Measurements from ENCODE around the gene TPK1. TPM values are rescaled to one million over a fixed set of nuclear protein-coding genes. Genes with fewer than 3 reads are reported as not detected.

Gene TPK1
- total RNA-seq, 2 donors from 2014 or later, result 4.5 to 5.1 TPM

DNA sequence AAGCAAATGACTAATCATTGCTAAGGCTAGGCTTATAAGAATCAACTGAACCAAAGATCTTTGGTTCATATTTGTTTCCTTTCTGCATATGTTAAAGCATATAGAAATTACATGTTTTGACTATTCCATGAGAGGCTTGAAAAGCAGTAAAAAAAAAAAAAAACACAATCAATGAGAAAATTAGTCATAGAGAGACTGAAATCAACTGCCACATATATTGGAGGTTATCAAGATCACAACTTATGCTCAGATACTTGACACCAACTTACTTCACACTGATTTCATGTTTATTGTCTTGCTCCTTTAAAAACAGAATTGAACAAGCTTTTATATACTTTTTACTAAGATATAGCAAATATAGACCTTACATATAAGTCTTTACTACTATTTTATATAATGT, 161.3 kb downstream of the TPK1 start:
- Histone ChIP-seq H3K9me3 (no peaks in the 10 kb centered on the region), H3K36me3 (no peaks in the 10 kb centered on the region), H3K4me3 (no peak overlapping the region), H3K27ac (no peak overlapping the region), H3K4me1 (replicated peaks) (no peaks in the 10 kb centered on the region), H3K27me3 (replicated peaks; ENCODE audit: insufficient read depth) (no peaks in the 10 kb centered on the region)
- intact Hi-C loops (cut with DNase I), result no loop called here
- no peak for DNase-seq (ENCODE audit: low spot score)
- TF ChIP-seq POLR2AphosphoS5 (IDR thresholded peaks at IDR 0.05), result no peak
- TF ChIP-seq POLR2A (IDR thresholded peaks at IDR 0.05), result no peak

DNA sequence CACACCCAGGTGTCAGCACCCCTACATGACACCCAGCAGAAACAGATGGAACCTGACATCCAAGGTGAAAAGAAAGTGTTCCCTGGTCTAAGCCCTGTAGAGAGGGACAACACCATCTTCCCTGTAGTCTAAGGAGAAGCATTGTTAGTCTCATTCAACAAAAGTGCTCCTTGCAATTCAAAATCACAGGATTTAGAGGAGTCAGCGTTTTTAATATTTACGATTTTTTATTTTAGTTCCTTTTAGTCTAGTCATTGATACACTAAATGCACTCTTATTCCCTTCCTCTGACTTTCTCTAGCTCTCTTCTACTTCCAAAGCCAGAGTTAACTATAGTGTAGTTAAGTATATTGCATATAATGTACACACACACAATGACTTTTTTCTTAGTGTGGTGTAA, 163.0 kb downstream of the TPK1 start:
- no peak overlapping the region for H3K27ac ChIP-seq
- no peaks in the 10 kb centered on the region for H3K4me1 ChIP-seq (replicated peaks)
- H3K27me3 ChIP-seq (replicated peaks; ENCODE audit: insufficient read depth), result no peaks in the 10 kb centered on the region
- no peak for TF ChIP-seq POLR2A (IDR thresholded peaks at IDR 0.05)
- TF ChIP-seq, protein P1, sequence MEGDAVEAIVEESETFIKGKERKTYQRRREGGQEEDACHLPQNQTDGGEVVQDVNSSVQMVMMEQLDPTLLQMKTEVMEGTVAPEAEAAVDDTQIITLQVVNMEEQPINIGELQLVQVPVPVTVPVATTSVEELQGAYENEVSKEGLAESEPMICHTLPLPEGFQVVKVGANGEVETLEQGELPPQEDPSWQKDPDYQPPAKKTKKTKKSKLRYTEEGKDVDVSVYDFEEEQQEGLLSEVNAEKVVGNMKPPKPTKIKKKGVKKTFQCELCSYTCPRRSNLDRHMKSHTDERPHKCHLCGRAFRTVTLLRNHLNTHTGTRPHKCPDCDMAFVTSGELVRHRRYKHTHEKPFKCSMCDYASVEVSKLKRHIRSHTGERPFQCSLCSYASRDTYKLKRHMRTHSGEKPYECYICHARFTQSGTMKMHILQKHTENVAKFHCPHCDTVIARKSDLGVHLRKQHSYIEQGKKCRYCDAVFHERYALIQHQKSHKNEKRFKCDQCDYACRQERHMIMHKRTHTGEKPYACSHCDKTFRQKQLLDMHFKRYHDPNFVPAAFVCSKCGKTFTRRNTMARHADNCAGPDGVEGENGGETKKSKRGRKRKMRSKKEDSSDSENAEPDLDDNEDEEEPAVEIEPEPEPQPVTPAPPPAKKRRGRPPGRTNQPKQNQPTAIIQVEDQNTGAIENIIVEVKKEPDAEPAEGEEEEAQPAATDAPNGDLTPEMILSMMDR (IDR thresholded peaks at IDR 0.05), result no peak
- no peak for TF ChIP-seq POLR2AphosphoS5 (IDR thresholded peaks at IDR 0.05)
- no peak for DNase-seq (ENCODE audit: low spot score)
- 85% methylated on average over 2 of the region's 2 CpGs for WGBS
- no peak overlapping the region for H3K4me3 ChIP-seq
- H3K9me3 ChIP-seq, result no peaks in the 10 kb centered on the region
- intact Hi-C loops (cut with DNase I), result no loop called here
- no peaks in the 10 kb centered on the region for H3K36me3 ChIP-seq

DNA sequence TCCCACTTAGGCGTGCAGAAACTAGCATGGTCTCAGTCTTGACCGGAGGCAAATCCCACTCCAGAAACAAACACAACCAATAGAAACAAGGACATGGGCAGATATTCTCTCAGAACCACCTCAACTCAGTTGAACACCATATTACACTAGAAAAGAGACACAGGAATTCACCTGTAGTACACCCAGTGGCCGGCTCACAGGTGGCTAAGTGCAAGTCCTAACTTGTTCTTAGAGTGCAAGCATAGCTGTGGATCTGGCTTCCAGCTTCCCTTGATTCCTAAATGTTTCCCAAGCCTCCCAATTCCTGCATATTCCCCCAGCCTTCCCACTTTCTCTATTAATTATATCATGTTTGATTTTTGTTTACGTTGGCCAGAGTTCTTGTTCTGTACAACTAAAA, 164.4 kb downstream of the TPK1 start:
- H3K4me1 ChIP-seq (replicated peaks), result no peaks in the 10 kb centered on the region
- H3K27ac ChIP-seq, result no peak overlapping the region
- no peak overlapping the region for H3K4me3 ChIP-seq
- no peaks in the 10 kb centered on the region for H3K27me3 ChIP-seq (replicated peaks; ENCODE audit: insufficient read depth)
- DNase-seq (ENCODE audit: low spot score), result no peak
- 60% methylated on average over 4 of the region's 4 CpGs for WGBS
- TF ChIP-seq POLR2AphosphoS5 (IDR thresholded peaks at IDR 0.05) (no peak), POLR2A (IDR thresholded peaks at IDR 0.05) (no peak)
- TF ChIP-seq, protein P1 (IDR thresholded peaks at IDR 0.05), result no peak
- H3K9me3 ChIP-seq, result no peaks in the 10 kb centered on the region
- intact Hi-C loops (cut with DNase I), result no loop called here
- no peaks in the 10 kb centered on the region for H3K36me3 ChIP-seq

DNA sequence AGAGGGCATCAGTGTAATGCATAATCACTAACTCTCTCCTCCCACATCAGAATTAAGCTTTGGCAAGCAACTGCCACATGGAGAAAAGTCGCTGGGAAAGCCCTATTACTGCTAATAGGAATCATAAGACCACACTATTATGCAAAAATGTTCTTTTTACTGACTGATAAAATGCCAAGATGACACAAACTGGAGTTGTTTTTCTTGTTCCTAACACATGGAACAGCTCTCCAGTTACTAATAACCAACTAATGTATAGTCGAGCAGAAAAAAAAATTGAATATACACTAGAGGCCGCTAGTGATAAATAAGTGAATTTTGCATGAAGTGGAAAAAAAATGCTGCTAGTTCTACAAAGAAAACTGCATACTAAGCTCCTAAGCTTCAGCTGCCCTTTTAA, 165.6 kb downstream of the TPK1 start:
- H3K4me1 ChIP-seq (replicated peaks), result no peaks in the 10 kb centered on the region
- H3K9me3 ChIP-seq, result no peaks in the 10 kb centered on the region
- TF ChIP-seq, protein P1 (IDR thresholded peaks at IDR 0.05), result no peak
- TF ChIP-seq POLR2AphosphoS5 (IDR thresholded peaks at IDR 0.05) (no peak), POLR2A (IDR thresholded peaks at IDR 0.05) (no peak)
- no peak for DNase-seq (ENCODE audit: low spot score)
- intact Hi-C loops (cut with DNase I), result no loop called here
- no peak overlapping the region for H3K4me3 ChIP-seq
- H3K36me3 ChIP-seq, result no peaks in the 10 kb centered on the region
- H3K27ac ChIP-seq, result no peak overlapping the region
- WGBS, result 16% methylated on average over 3 of the region's 3 CpGs
- no peaks in the 10 kb centered on the region for H3K27me3 ChIP-seq (replicated peaks; ENCODE audit: insufficient read depth)

DNA sequence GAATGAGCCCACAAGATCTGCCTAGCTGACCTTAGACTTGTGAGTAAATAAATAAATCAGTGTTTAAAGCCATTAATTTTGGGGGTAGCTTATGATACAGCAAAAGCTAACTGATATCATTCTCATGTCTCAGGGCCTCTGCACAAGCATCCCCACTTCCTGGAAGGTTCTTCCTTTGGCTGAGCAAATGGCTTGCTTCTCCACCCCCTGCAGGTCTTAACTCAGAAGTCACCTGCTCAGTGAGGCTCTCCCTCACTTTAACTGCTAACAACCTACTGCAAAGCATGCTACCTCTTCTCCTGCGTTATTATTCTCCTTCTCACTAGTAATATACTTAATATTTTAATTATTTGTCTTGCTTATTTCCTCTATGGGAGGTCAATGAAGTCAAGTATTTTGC, 167.3 kb downstream of the TPK1 start:
- Histone ChIP-seq H3K9me3 (no peaks in the 10 kb centered on the region), H3K4me3 (no peak overlapping the region), H3K27me3 (replicated peaks; ENCODE audit: insufficient read depth) (no peaks in the 10 kb centered on the region), H3K4me1 (replicated peaks) (no peaks in the 10 kb centered on the region), H3K36me3 (no peaks in the 10 kb centered on the region), H3K27ac (no peak overlapping the region)
- TF ChIP-seq, protein P1 (IDR thresholded peaks at IDR 0.05), result no peak
- no peak for TF ChIP-seq POLR2A (IDR thresholded peaks at IDR 0.05)
- no peak for TF ChIP-seq POLR2AphosphoS5 (IDR thresholded peaks at IDR 0.05)
- 88% methylated on average over 1 of the region's 1 CpG for WGBS
- intact Hi-C loops (cut with DNase I), result no loop called here
- DNase-seq (ENCODE audit: low spot score), result no peak
